Measurements from ENCODE around the gene PAQR4.

The PAQR4 gene

GRCh38 chr16:2970563-2970962 is 1.4 kb downstream of the PAQR4 start:
- no peak for DNase-seq (ENCODE audit: low read depth)
- peak overlapping the region; percentile 61 for H3K4me3 ChIP-seq (ENCODE audit: control insufficient read depth, low read depth, low read length)
- TF ChIP-seq, protein P1, sequence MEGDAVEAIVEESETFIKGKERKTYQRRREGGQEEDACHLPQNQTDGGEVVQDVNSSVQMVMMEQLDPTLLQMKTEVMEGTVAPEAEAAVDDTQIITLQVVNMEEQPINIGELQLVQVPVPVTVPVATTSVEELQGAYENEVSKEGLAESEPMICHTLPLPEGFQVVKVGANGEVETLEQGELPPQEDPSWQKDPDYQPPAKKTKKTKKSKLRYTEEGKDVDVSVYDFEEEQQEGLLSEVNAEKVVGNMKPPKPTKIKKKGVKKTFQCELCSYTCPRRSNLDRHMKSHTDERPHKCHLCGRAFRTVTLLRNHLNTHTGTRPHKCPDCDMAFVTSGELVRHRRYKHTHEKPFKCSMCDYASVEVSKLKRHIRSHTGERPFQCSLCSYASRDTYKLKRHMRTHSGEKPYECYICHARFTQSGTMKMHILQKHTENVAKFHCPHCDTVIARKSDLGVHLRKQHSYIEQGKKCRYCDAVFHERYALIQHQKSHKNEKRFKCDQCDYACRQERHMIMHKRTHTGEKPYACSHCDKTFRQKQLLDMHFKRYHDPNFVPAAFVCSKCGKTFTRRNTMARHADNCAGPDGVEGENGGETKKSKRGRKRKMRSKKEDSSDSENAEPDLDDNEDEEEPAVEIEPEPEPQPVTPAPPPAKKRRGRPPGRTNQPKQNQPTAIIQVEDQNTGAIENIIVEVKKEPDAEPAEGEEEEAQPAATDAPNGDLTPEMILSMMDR (IDR thresholded peaks at IDR 0.05; ENCODE audit: control insufficient read depth, insufficient read depth, low read depth, low read length, missing control alignments): no peak

GRCh38 chr16:2971134-2971984 is 2.2 kb downstream of the PAQR4 start:
- TF ChIP-seq, protein P1 (IDR thresholded peaks at IDR 0.05; ENCODE audit: control insufficient read depth, insufficient read depth, low read depth, low read length, missing control alignments): no peak
- H3K4me3 ChIP-seq (ENCODE audit: control insufficient read depth, low read depth, low read length): no peak overlapping the region
- DNase-seq (ENCODE audit: low read depth): no peak

- no peak overlapping the region for H3K4me3 ChIP-seq (ENCODE audit: control insufficient read depth, low read depth, low read length)
- TF ChIP-seq, protein P1 (IDR thresholded peaks at IDR 0.05; ENCODE audit: control insufficient read depth, insufficient read depth, low read depth, low read length, missing control alignments): no peak
- no peak for DNase-seq (ENCODE audit: low read depth)
These were observed 3.0 kb downstream of the PAQR4 start for GRCh38 chr16:2971985-2972784.

- DNase-seq (ENCODE audit: low read depth): no peak
- H3K4me3 ChIP-seq (ENCODE audit: control insufficient read depth, low read depth, low read length): no peak overlapping the region
- TF ChIP-seq, protein P1 (IDR thresholded peaks at IDR 0.05; ENCODE audit: control insufficient read depth, insufficient read depth, low read depth, low read length, missing control alignments): no peak
These were observed 3.9 kb downstream of the PAQR4 start for GRCh38 chr16:2973093-2973492.

DNA sequence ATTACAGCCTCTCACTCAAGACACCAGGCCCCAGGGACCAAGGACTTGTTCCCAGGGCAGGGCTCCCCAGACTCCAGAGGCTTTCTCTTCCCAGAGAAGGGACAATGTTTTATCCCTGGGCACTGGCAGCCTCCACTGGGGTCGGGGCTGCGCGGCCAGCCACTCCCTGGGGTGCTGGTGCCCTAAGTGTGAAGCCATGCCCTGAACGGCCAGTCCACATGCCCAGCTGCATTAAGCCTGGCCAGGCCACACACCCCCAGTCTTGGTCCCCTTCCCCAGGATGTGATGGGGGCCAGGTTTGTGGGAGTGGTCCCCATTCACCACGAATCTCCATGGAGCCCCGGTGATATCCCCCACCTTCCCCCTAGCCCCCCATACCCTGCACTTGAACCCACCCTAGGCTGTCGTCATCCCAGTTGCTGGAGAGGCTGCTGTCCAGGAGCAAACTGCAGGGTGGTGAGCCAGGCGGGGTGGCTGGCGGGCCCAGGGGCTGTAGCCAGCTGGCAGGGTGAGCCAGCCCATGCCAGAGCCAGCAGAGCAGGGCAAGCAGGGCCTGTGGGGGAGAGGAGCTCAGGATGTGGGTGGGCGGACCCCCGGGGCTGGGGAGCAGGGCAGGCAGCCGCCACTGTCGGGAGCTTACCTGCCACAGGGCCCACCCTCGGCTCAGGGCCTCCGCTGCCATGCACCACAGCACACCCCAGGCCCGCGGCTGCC is 4.6 kb downstream of the PAQR4 start:
- DNase-seq (ENCODE audit: low read depth): no peak
- no peak overlapping the region for H3K4me3 ChIP-seq (ENCODE audit: control insufficient read depth, low read depth, low read length)
- TF ChIP-seq, protein P1 (IDR thresholded peaks at IDR 0.05; ENCODE audit: control insufficient read depth, insufficient read depth, low read depth, low read length, missing control alignments): no peak

DNA sequence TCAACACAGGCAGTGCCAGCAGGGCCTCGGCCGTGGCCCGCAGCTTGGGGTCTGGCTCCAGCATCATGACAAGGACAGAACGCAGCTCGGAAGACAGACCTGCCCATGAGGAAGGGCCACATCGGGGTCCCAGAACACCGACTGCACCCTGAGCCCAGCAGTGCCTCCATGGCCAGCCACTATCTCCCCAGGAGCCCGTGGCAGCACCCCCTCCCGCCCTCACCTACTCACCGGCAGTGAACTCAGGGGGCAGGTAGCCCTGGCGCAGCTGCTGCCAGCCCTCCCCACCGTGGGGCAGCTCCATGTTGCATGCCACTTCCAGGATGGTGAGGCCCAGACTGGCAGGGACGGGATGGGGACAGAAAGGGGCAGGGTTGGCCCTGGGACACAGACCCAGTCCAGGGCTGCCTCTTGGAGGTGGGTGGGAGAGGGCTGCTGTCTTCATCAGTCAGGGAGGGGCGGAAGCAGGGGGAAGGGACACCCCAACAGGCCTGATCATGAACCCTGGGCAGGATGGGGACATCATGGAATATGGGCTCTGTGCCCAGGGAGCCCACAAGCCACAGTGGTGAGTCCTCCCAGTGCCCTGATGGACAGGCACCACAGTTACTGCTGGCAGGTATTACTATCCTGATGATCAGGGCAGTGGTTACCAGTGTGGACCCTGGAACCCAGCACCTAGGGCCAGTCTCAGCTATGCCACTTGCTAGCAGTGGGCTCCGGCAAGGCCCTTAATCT is 5.3 kb downstream of the PAQR4 start:
- TF ChIP-seq, protein P1 (IDR thresholded peaks at IDR 0.05; ENCODE audit: control insufficient read depth, insufficient read depth, low read depth, low read length, missing control alignments): no peak
- no peak overlapping the region for H3K4me3 ChIP-seq (ENCODE audit: control insufficient read depth, low read depth, low read length)

More for the DNA sequence above, 5.3 kb downstream of the PAQR4 start:
- no peak for DNase-seq (ENCODE audit: low read depth)
